GM21737 (cell line): Measurements from ENCODE around the gene IFITM1.
A peak's percentile ranks its signal among the peaks of the same experiment; 100 is the strongest.

Experiments used
- ATAC-seq: cut with Tn5 transposase; IDR thresholded peaks from one replicate; pipeline ENCODE4 v1.9.1; 2021; ENCODE audit warnings: mild to moderate bottlenecking, moderate library complexity; ENCODE audit not compliant: unreplicated experiment

The IFITM1 gene

DNA sequence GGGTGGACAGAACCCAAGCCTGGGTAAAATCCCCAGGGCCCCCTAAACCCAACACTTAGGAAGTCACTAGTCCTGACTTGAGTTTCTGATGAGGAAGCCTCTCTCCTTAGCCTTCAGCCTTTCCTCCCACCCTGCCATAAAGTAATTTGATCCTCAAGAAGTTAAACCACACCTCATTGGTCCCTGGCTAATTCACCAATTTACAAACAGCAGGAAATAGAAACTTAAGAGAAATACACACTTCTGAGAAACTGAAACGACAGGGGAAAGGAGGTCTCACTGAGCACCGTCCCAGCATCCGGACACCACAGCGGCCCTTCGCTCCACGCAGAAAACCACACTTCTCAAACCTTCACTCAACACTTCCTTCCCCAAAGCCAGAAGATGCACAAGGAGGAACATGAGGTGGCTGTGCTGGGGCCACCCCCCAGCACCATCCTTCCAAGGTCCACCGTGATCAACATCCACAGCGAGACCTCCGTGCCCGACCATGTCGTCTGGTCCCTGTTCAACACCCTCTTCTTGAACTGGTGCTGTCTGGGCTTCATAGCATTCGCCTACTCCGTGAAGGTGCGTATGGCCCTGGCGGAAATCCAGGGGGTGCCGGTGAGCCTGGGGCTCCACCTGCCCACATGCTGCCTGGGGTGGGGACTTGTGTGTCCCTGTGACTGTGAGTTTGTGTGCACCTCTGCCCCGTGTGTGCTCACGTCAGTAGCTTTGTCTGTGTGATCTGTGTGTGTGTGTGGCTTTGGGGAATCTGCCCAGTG is at the start of gene IFITM1:
IFITM1 (plus strand) TSS at position 254 of the 767 bp plus-strand sequence; CDS start at position 385, 131 bp downstream.
- no peak for ATAC-seq

- ATAC-seq, result no peak
These were observed 47.0 kb upstream of the IFITM1 start for GRCh38 chr11:266676-267439.

GRCh38 chr11:267491-267994 is 46.3 kb upstream of the IFITM1 start:
- no peak for ATAC-seq

GRCh38 chr11:268716-269145 is 45.1 kb upstream of the IFITM1 start:
- peak; percentile 46 for ATAC-seq

DNA sequence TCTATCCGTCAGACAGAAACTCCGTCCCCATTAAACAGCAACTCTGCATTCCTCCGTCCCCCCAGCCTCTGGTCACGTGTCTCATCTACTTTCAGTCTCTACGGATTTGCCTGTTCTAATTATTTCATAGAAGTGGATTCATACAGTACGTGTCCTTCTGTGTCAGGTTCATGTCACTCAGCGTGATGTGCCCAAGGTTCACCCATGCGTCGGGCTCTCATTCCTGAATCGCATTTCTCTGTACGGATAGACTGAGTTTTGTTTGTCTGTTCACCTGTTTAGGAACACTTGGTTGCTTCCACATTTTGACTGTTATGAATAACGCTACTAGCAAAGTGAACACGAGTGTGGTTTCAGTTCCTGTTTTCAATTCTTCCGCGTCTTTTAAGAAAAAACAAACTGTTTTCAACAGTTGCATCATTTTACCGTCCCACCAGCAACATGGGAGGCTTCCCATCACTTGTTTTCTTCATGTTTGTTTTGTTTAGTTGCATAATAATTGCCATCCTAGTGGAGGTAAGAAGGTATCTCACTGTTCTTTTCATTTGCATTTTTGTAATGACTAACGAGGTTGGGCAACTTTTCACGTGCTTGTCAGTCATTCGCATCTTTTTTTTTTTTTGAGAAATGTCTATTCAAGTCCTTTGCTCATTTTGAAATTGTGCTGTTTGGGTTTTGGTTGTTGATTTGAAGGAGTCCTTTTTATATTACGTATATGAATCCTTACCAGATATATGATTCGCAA is 44.5 kb upstream of the IFITM1 start:
- ATAC-seq, result peak; percentile 57

- no peak for ATAC-seq
These were observed 43.2 kb upstream of the IFITM1 start for GRCh38 chr11:270451-271318.

DNA sequence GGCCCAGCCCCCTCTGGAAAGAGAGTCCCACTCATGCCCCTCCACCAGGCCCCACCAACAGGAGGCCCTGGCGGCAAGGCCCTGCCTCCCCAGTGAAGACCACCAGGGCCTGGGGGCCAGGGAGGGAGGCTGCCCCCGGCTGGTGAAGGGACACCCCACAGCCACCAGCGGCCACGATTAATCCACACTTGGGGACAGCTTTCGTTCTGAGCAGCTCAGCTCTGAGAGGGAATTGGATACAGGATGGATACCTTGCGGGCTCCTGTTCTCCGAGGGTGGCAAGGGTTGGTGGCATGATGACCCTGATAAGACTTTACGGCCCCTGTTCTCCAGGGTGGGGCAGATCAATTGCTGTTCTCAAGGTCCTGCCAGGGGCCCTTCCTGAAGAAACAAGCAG is 42.5 kb upstream of the IFITM1 start:
- no peak for ATAC-seq

- ATAC-seq, result no peak
These were observed 41.5 kb upstream of the IFITM1 start for GRCh38 chr11:272195-272930.

DNA sequence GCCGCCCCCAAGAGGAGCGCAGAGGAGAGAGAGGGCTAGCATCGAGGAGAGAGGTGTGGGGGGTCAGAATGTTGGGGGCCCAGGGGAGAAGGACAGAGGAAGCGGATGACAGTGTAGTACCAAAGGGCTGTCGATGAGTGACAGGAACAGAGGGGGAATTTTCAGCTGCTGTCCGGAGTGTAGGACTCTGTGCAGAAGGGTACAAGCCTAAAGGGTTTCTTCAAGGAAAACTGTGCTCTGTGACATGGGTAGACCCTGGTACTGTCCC is 41.0 kb upstream of the IFITM1 start:
- no peak for ATAC-seq

DNA sequence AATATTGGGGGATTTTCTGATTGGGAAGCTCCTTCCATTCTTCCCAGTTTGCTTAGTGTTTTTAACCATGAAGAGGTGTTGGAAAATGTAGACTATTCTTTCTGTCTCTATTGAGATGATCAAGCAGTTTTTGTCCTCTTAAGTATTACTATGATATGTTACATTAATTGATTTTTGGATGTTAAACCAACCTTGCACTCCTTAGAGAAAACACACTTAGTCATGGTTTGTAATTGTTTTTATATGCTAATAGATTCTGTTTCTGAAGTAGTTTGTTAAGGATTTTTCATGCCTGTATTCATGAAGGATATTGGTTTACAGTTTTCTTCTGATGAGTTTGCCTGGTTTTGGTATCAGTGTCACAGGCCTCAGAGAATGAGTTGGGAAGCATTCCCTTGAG is 37.6 kb upstream of the IFITM1 start:
- ATAC-seq, result no peak

GRCh38 chr11:278001-278951 is 35.6 kb upstream of the IFITM1 start, which contains the start of gene NLRP6:
Gene NLRP6 (plus strand): TSS chr11:278407. CDS start chr11:278570, 163 bp downstream.
- ATAC-seq, result no peak

- ATAC-seq, result no peak
These were observed 34.5 kb upstream of the IFITM1 start for GRCh38 chr11:279040-279965.

DNA sequence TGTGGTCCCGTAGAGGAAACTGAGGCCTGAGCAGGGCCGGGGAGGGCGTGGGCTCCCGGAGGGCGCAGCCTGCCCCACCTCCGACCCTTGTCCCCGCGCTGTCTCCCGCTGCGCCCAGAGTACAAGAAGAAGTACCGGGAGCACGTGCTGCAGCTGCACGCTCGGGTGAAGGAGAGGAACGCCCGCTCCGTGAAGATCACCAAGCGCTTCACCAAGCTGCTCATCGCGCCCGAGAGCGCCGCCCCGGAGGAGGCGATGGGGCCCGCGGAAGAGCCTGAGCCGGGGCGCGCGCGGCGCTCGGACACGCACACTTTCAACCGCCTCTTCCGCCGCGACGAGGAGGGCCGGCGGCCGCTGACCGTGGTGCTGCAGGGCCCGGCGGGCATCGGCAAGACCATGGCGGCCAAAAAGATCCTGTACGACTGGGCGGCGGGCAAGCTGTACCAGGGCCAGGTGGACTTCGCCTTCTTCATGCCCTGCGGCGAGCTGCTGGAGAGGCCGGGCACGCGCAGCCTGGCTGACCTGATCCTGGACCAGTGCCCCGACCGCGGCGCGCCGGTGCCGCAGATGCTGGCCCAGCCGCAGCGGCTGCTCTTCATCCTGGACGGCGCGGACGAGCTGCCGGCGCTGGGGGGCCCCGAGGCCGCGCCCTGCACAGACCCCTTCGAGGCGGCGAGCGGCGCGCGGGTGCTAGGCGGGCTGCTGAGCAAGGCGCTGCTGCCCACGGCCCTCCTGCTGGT is 33.7 kb upstream of the IFITM1 start:
- ATAC-seq, result no peak

DNA sequence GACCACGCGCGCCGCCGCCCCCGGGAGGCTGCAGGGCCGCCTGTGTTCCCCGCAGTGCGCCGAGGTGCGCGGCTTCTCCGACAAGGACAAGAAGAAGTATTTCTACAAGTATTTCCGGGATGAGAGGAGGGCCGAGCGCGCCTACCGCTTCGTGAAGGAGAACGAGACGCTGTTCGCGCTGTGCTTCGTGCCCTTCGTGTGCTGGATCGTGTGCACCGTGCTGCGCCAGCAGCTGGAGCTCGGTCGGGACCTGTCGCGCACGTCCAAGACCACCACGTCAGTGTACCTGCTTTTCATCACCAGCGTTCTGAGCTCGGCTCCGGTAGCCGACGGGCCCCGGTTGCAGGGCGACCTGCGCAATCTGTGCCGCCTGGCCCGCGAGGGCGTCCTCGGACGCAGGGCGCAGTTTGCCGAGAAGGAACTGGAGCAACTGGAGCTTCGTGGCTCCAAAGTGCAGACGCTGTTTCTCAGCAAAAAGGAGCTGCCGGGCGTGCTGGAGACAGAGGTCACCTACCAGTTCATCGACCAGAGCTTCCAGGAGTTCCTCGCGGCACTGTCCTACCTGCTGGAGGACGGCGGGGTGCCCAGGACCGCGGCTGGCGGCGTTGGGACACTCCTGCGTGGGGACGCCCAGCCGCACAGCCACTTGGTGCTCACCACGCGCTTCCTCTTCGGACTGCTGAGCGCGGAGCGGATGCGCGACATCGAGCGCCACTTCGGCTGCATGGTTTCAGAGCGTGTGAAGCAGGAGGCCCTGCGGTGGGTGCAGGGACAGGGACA is 32.9 kb upstream of the IFITM1 start:
- ATAC-seq, result no peak

- no peak for ATAC-seq
These were observed 32.2 kb upstream of the IFITM1 start for GRCh38 chr11:281486-282161.

- no peak for ATAC-seq
These were observed 31.7 kb upstream of the IFITM1 start for GRCh38 chr11:282171-282570.
